ENCODE data around the gene ATAD3C.

Gene ATAD3C

DNA sequence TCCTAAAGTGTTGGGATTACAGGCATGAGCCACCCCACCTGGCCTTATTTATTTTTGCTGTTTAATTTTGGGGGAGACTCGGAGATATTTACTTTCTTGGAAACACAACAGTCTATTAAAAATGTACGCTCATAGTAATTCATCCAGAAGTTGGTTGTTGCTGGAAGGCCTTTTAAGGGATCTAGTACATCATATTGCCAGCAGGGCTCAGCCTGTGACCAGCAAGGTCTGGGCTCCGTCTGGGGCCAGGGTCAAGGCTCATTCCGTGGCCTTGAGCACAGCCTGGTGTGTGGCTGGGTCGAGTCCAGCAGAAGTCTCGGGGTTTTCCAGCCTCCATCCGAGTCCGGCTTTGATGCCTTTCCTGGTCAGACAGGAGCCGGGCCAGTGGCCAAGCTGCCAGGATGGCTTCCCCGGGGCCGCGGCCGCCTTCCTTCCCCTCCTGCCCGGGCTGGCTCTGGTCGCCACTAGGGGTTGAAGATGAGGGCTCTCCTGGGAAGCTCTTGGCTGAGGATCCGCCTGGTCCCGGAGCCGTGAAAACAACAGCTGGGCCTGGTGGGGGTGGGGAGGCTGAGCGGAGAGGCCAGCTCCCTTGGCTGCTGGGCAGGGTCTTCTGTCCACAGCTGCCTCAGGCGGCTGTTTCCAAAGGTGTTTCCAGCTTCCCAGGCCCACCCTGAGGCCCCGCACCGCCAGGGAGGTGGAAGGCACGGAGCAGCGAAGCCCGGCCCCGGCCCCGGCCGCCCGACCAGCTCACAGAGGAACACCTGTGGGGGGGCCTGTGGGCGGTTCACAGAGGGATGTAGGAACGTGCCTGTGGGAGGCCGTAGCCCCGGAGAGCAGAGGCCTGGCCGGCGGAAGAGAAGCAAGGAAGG, 19.1 kb upstream of the ATAD3C start:
- in situ Hi-C loops (cut with HindIII; ENCODE audit: low sequenced_read_pairs): no loop called here
- DNase-seq (ENCODE audit: low read depth): peak; percentile 40
- TF ChIP-seq, protein P1, sequence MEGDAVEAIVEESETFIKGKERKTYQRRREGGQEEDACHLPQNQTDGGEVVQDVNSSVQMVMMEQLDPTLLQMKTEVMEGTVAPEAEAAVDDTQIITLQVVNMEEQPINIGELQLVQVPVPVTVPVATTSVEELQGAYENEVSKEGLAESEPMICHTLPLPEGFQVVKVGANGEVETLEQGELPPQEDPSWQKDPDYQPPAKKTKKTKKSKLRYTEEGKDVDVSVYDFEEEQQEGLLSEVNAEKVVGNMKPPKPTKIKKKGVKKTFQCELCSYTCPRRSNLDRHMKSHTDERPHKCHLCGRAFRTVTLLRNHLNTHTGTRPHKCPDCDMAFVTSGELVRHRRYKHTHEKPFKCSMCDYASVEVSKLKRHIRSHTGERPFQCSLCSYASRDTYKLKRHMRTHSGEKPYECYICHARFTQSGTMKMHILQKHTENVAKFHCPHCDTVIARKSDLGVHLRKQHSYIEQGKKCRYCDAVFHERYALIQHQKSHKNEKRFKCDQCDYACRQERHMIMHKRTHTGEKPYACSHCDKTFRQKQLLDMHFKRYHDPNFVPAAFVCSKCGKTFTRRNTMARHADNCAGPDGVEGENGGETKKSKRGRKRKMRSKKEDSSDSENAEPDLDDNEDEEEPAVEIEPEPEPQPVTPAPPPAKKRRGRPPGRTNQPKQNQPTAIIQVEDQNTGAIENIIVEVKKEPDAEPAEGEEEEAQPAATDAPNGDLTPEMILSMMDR (IDR thresholded peaks at IDR 0.05; ENCODE audit: low read depth, low read length, missing control alignments): peak; percentile 41
- no peak overlapping the region for H3K4me3 ChIP-seq (ENCODE audit: low read depth, low read length)

DNA sequence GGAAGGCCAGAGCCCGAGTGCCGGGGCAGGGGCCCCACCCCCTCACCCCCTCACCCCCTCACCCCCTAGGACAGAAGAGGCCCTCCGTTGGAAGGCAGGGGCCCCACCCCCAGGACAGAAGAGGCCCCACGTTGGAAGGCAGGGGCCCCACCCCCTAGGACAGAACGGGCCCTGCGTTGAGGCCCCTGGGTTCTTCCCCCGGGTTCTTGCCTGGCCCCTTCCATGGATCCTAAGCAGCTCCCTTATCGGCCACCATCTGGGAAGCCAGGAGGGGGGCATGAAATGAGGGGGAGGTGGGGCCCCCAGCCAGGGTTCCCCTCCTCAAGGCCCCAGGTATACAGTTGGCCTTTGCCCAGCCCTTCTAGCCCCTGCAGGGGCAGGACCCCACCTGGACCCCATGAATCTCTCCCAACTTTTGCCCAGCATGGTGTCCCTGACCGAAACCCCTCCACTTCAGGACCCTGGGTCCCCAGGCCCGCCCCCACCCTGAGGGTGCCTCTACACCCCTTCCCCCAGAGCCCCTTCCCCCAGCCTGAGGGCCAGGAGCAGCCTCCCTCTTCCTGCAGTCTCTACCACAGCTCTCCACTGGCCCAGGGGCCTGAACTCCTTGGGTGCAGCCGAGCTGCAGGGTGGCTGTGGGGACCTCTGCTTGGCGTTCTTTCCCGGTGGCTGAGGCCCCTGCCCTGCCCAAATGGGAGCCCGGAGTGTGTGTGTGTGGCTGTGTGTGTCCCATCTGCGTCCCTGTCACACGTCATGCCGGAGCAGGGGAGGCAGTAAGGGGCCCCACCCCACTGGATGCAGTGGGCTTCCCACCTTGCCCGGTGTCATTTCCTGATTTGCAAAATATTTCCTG, 18.3 kb upstream of the ATAD3C start:
- TF ChIP-seq, protein P1 (IDR thresholded peaks at IDR 0.05; ENCODE audit: low read depth, low read length, missing control alignments): no peak
- no peak for DNase-seq (ENCODE audit: low read depth)
- in situ Hi-C loops (cut with HindIII; ENCODE audit: low sequenced_read_pairs): no loop called here
- no peak overlapping the region for H3K4me3 ChIP-seq (ENCODE audit: low read depth, low read length)

DNA sequence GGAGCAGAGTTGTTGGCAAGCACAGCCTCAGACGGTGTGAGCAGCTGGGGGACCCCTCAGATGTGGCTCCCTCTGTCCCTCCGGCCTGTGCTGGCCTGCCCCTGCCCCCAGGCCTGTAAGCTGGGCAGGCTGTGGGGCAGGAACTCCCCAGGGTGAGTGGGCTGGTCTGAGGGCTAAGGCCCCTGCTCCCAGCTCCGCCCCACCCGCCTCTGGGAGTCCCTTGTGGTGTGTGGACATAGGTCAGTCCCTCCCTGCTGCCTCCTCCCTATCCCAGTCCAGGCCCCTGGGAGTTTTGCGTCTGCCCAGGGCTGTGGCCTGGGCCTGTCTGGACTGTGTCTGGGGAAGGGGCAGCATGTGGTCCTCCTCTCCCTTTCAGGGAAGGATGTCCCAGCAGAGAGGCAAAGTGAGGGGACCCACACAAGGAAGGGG, 17.6 kb upstream of the ATAD3C start:
- TF ChIP-seq, protein P1 (IDR thresholded peaks at IDR 0.05; ENCODE audit: low read depth, low read length, missing control alignments): no peak
- H3K4me3 ChIP-seq (ENCODE audit: low read depth, low read length): no peak overlapping the region
- in situ Hi-C loops (cut with HindIII; ENCODE audit: low sequenced_read_pairs): no loop called here
- DNase-seq (ENCODE audit: low read depth): no peak

DNA sequence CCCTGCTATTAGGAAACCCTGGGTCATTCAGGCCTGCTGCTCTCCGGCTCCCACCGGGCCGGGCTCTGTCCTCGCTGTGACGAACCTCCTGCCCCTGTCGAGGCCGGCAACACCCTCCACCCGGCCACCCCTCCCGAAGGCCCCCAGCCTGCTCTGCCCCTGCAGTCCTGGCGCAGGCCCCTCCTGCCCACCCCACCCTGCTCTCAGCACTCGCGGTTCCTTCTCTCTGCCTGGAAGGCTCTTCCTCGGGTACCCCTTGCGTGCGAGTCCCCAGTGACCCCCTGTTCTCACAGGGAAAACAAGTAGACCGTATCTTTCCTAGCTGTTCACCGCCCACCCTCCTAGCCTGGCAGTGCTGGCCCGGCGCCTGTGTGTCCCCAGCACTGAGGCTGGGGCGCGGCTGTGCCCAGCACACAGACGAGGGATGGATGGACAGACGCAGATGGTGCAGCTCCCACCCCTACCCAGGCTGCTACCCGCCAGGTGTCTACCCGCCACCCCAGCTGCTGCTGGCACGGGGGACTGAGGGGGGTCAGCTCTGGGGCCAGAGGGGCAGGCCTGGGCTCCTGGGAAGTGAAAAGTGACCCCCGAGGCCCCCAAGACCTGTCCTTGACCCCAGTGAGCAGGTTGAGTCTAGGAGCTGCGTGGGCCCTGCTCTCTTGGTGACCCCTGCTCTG, 17.1 kb upstream of the ATAD3C start:
- TF ChIP-seq, protein P1 (IDR thresholded peaks at IDR 0.05; ENCODE audit: low read depth, low read length, missing control alignments): no peak
- in situ Hi-C loops (cut with HindIII; ENCODE audit: low sequenced_read_pairs): no loop called here
- H3K4me3 ChIP-seq (ENCODE audit: low read depth, low read length): no peak overlapping the region
- no peak for DNase-seq (ENCODE audit: low read depth)

DNA sequence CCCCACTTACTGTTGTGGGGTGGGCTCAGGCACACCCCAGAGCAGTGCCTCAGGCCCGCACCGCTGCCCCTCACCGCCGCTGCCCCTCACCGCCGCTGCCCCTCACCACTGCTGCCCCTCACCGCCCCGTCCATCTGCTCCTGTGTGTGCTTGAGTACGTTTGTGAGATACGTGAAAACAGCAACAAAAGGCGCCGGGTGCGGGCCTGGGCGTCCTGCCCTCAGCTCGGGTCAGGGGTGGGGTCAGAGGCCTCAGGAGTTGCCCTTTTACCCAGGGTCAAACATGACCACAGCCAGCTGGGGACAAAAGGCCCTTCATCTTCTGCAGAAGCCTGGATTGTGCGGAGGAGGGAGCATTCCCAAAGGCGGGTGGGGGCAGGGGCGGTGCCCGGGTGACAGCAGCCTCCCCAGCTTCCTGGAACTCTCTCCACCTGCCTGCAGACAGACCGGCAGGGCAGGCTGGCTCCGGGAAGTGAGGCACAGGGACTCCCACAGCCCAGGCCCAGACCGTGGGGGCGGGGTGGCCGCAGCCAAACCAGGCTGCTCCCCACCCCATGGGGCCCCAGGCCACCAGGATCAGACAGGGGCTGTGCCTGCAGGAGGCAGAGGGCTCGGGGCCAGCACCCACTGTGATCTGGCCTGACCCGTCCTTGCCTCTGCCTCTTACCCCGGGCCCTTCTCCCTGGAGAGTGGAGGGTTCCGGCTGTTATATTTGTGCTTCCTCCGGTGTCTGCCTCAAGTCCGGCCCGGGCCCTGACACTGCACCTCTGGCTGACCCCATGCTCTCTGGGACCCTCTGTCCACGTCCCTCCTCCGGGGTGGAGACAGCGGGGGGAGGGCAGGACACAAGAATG, 16.3 kb upstream of the ATAD3C start:
- TF ChIP-seq, protein P1 (IDR thresholded peaks at IDR 0.05; ENCODE audit: low read depth, low read length, missing control alignments): no peak
- DNase-seq (ENCODE audit: low read depth): no peak
- in situ Hi-C loops (cut with HindIII; ENCODE audit: low sequenced_read_pairs): no loop called here
- peak overlapping the region; percentile 12 for H3K4me3 ChIP-seq (ENCODE audit: low read depth, low read length)

Data from astrocyte of the cerebellum (primary cell).